ENCODE data around the gene IGF2BP2.

Gene IGF2BP2

DNA sequence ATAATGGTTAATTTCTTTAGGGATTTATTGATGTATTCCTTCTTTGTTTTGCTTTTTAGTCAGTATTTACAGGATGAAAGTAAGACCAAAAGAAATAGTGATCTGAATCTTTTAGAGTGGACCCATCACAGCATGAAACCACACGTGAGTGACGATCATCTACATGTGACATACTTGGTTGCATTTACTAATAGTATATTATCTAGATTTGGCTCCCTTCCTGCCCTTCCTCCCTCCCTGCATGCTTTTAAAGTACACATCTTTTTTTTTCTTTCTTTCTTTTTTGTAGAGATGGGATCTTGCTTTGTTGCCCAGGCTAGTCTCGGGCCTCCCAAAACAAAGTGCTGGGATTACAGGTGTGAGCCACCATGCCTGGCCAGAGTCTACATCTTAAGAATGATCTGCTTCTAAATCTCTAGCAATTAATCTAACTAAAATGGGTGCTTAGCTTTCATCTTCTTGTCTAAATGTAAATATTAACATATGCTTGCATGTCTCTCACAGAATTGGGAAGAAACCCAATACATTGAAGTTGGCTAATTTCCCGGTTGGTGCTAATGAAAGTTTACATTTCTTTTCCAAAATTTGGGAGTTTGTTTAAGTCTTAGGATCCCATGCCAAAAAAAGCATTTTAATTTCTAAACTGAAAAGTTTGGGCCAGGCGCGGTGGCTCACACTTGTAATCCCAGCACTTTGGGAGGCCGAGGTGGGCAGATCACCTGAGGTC, 200.7 kb downstream of the IGF2BP2 start:
- no peak for ATAC-seq

DNA sequence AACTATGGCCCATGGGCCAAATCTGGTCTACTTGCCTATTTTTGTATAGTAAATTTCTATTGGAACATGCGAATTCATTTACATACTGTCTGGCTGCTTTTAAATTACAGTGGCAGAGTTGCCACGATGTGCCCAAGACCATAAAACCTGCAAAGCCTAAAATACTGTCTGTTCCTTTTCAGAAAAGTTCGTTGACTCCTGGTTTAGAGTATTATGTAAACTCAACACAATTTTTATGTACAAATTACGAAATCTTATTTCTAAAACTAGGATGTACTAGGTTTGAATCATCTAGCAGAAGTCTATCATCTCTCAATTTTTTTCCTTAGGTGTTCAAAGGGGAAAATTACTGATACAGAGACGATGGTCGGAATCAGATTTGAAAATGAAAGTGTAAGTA, 211.8 kb downstream of the IGF2BP2 start:
- no peak for ATAC-seq
- TF ChIP-seq ZNF8 (CRISPR knock-in tag; IDR thresholded peaks at IDR 0.05) (no peak), ESRRG (CRISPR knock-in tag; IDR thresholded peaks at IDR 0.05) (no peak), TCF4 (CRISPR knock-in tag; IDR thresholded peaks at IDR 0.05; ENCODE audit: borderline replicate concordance) (no peak), SNAI2 (CRISPR knock-in tag; IDR thresholded peaks at IDR 0.05) (no peak), ZC3H10 (CRISPR knock-in tag; IDR thresholded peaks at IDR 0.05) (no peak), RARB (CRISPR knock-in tag; IDR thresholded peaks at IDR 0.05) (no peak)
- TF ChIP-seq, protein P1, sequence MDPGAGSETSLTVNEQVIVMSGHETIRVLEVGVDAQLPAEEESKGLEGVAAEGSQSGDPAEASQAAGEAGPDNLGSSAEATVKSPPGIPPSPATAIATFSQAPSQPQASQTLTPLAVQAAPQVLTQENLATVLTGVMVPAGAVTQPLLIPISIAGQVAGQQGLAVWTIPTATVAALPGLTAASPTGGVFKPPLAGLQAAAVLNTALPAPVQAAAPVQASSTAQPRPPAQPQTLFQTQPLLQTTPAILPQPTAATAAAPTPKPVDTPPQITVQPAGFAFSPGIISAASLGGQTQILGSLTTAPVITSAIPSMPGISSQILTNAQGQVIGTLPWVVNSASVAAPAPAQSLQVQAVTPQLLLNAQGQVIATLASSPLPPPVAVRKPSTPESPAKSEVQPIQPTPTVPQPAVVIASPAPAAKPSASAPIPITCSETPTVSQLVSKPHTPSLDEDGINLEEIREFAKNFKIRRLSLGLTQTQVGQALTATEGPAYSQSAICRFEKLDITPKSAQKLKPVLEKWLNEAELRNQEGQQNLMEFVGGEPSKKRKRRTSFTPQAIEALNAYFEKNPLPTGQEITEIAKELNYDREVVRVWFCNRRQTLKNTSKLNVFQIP (CRISPR knock-in tag; IDR thresholded peaks at IDR 0.05; ENCODE audit: borderline replicate concordance, low read depth), result no peak

More for the DNA sequence above, 200.7 kb downstream of the IGF2BP2 start:
- TF ChIP-seq OSR1 (CRISPR knock-in tag; IDR thresholded peaks at IDR 0.05), result no peak
- no peak for TF ChIP-seq BACH2 (CRISPR knock-in tag; IDR thresholded peaks at IDR 0.05; ENCODE audit: borderline replicate concordance)
- TF ChIP-seq, protein P2, sequence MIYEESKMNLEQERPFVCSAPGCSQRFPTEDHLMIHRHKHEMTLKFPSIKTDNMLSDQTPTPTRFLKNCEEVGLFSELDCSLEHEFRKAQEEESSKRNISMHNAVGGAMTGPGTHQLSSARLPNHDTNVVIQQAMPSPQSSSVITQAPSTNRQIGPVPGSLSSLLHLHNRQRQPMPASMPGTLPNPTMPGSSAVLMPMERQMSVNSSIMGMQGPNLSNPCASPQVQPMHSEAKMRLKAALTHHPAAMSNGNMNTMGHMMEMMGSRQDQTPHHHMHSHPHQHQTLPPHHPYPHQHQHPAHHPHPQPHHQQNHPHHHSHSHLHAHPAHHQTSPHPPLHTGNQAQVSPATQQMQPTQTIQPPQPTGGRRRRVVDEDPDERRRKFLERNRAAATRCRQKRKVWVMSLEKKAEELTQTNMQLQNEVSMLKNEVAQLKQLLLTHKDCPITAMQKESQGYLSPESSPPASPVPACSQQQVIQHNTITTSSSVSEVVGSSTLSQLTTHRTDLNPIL (CRISPR knock-in tag; IDR thresholded peaks at IDR 0.05; ENCODE audit: low read depth), result no peak
- TF ChIP-seq ZFP30 (CRISPR knock-in tag; IDR thresholded peaks at IDR 0.05), result no peak
- no peak for TF ChIP-seq RARB (CRISPR knock-in tag; IDR thresholded peaks at IDR 0.05)
- no peak for TF ChIP-seq GLIS3 (CRISPR knock-in tag; IDR thresholded peaks at IDR 0.05)

DNA sequence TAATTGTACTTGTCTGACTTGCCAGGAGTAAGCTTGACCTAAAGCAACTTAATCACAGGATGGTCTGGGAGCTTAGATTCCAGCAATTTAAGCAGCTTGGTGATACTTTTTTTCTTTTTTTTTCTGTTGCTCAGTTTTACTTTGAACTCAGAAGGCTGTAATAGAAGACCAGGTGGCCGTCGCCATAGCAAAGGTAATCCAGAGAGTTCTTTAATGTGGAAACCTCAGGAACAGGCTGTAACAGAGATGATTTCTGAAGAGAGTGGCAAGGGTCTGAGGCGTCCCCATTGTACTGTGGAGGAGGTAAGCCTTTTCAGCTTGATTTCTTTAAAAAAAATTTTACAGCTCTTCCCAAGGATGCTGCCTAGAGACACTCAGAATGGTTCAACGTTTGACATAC, 218.6 kb downstream of the IGF2BP2 start:
- TF ChIP-seq OSR1 (CRISPR knock-in tag; IDR thresholded peaks at IDR 0.05) (no peak), GLIS3 (CRISPR knock-in tag; IDR thresholded peaks at IDR 0.05) (no peak)
- no peak for ATAC-seq

DNA sequence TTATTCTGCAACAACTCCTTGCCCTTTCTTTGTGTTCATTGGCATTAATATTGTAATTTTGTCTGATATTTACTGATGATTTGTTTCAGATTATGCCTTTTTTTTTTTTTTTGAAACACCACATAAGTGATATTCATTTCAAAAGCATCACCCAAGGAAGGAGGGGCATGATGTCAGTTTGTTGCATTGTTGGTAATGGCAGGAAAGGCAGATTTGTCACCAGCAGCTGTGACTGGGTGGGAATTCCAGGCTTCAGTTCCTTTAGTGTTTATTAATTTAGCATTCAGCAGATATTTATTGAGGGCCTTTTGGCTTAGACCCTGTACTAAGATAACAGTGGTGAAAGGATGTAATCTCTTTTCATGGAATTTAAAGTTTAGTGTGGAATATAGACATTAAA, 219.3 kb downstream of the IGF2BP2 start:
- no peak for ATAC-seq
- TF ChIP-seq ZC3H10 (CRISPR knock-in tag; IDR thresholded peaks at IDR 0.05) (no peak), GLIS3 (CRISPR knock-in tag; IDR thresholded peaks at IDR 0.05) (no peak), OSR1 (CRISPR knock-in tag; IDR thresholded peaks at IDR 0.05) (no peak), ZFP30 (CRISPR knock-in tag; IDR thresholded peaks at IDR 0.05) (no peak), ZNF8 (CRISPR knock-in tag; IDR thresholded peaks at IDR 0.05) (no peak), ZNF565 (CRISPR knock-in tag; conservative IDR thresholded peaks at IDR 0.05; ENCODE audit: low read depth) (no peak), PPARA (CRISPR knock-in tag; IDR thresholded peaks at IDR 0.05; ENCODE audit: borderline replicate concordance) (no peak), SNAI2 (CRISPR knock-in tag; IDR thresholded peaks at IDR 0.05) (no peak), ZNF70 (CRISPR knock-in tag; IDR thresholded peaks at IDR 0.05) (no peak)
- TF ChIP-seq, protein P3, sequence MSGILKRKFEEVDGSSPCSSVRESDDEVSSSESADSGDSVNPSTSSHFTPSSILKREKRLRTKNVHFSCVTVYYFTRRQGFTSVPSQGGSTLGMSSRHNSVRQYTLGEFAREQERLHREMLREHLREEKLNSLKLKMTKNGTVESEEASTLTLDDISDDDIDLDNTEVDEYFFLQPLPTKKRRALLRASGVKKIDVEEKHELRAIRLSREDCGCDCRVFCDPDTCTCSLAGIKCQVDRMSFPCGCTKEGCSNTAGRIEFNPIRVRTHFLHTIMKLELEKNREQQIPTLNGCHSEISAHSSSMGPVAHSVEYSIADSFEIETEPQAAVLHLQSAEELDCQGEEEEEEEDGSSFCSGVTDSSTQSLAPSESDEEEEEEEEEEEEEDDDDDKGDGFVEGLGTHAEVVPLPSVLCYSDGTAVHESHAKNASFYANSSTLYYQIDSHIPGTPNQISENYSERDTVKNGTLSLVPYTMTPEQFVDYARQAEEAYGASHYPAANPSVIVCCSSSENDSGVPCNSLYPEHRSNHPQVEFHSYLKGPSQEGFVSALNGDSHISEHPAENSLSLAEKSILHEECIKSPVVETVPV (CRISPR knock-in tag; IDR thresholded peaks at IDR 0.05), result no peak
- TF ChIP-seq, protein P4, sequence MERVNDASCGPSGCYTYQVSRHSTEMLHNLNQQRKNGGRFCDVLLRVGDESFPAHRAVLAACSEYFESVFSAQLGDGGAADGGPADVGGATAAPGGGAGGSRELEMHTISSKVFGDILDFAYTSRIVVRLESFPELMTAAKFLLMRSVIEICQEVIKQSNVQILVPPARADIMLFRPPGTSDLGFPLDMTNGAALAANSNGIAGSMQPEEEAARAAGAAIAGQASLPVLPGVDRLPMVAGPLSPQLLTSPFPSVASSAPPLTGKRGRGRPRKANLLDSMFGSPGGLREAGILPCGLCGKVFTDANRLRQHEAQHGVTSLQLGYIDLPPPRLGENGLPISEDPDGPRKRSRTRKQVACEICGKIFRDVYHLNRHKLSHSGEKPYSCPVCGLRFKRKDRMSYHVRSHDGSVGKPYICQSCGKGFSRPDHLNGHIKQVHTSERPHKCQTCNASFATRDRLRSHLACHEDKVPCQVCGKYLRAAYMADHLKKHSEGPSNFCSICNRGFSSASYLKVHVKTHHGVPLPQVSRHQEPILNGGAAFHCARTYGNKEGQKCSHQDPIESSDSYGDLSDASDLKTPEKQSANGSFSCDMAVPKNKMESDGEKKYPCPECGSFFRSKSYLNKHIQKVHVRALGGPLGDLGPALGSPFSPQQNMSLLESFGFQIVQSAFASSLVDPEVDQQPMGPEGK (CRISPR knock-in tag; IDR thresholded peaks at IDR 0.05; ENCODE audit: borderline replicate concordance), result no peak

DNA sequence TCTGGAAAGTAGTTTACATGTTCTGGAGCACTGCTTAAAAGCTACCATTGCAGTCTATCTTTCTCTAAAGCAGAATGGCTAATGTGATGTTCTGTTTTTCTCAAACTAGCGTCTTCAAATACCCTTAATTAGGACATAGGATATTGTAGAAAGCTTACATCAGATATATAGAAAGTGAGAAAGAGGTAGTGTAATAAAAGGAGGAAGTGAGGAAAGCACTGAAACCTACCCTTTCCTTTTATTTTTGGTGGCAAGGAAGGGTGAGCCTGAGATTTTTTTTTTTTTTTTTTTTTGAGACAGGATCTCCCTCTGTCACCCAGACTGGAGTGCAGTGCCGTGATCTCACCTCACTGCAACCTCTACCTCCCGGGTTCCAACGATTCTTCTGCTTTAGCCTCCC, 229.3 kb downstream of the IGF2BP2 start:
- TF ChIP-seq ZNF70 (CRISPR knock-in tag; IDR thresholded peaks at IDR 0.05), result no peak
- TF ChIP-seq, protein P5, sequence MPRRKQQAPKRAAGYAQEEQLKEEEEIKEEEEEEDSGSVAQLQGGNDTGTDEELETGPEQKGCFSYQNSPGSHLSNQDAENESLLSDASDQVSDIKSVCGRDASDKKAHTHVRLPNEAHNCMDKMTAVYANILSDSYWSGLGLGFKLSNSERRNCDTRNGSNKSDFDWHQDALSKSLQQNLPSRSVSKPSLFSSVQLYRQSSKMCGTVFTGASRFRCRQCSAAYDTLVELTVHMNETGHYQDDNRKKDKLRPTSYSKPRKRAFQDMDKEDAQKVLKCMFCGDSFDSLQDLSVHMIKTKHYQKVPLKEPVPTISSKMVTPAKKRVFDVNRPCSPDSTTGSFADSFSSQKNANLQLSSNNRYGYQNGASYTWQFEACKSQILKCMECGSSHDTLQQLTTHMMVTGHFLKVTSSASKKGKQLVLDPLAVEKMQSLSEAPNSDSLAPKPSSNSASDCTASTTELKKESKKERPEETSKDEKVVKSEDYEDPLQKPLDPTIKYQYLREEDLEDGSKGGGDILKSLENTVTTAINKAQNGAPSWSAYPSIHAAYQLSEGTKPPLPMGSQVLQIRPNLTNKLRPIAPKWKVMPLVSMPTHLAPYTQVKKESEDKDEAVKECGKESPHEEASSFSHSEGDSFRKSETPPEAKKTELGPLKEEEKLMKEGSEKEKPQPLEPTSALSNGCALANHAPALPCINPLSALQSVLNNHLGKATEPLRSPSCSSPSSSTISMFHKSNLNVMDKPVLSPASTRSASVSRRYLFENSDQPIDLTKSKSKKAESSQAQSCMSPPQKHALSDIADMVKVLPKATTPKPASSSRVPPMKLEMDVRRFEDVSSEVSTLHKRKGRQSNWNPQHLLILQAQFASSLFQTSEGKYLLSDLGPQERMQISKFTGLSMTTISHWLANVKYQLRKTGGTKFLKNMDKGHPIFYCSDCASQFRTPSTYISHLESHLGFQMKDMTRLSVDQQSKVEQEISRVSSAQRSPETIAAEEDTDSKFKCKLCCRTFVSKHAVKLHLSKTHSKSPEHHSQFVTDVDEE (CRISPR knock-in tag; IDR thresholded peaks at IDR 0.05), result no peak
- ATAC-seq, result no peak

Data from SK-N-SH treated with all-trans-retinoic acid at 6 μM for 48 hours (cell line).